Right forelimb (tissue), 1 donor: ENCODE data around the gene RUNX2.
"Not testable (repeated sequence)": the region's sequence is repeated elsewhere in the genome, so short reads cannot be mapped to it uniquely, and the experiment has no call there.

Source experiments
- DNase-seq: peaks from one replicate; pipeline ENCODE4 v3.0.0-alpha.2; 2018

RUNX2 gene

DNA sequence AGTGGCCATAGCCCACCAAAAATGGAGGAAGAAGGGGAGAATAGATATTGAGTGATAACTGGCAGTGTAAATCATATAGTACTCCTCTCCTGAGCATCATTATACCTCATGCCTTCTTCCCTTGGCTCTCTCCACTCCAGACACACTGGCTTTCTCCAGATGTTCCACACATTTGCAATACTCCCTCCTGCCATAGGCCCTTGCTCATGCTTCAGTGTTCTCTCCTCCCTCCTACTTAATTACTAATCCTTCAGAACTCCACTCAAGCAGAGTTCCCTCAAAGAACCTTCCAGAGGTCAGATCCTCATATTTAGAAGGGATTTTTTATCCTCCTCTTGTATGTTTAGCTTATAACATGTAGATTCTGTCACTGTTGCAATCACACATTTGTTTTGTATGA lies 329.1 kb downstream of the RUNX2 start:
- DNase-seq = no peak

DNA sequence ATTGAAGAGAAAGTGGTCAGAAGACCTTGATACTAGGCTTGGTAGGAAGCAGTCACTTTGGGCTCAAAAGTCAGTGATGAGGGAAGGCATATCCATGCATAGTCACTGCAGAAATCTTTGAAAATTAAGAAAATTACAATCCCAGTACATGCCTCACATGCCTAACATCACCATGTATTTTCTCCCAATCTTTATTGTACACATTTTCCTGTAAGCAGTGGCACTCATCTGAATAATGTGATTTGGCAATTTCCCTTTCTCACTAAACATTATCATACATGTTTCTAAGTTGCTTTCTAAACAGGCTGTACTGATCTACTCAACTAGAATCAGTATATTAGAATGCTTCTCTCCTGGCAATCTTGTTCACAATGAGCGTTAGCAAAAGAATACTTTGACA lies 330.3 kb downstream of the RUNX2 start:
- DNase-seq = no peak

DNA sequence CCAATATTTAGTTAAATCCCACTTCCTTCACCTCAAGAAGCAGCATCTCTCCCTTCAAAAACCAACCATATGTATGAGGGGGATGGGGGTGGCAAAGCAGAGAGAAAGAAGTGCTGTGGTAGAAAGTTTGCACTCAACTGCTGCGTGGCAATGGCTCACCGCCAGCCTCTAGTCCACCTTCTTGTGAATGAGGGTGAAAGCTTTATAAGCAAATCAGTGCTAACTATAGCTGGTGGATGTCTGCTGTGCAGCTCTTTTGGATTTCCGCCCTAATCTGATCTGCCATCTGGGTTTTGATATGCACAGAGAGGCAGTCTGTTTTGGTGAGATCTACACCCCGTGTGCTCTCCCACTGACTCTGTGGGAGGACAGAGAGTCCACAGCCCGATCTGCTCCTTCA lies 330.8 kb downstream of the RUNX2 start:
- peak; percentile 40 for DNase-seq

DNA sequence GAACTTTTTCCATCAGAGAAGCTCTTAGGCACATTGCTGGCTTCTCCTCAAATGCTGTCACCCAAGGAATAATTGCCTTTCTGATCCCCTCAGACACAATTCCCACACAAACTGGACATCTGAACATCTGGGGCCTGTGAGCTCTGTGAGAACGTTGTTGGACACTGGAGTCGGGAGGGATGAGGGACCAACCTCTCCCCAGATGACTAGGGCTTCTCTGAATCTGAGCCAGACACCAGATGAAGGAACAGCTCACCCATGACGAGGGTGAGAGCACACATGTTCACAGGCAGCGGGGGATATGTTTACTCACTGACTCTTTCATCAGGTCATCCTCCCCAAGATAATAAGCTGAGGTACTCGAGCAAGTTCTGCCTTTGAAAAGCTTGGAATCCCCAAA lies 333.5 kb downstream of the RUNX2 start:
- DNase-seq = no peak

DNA sequence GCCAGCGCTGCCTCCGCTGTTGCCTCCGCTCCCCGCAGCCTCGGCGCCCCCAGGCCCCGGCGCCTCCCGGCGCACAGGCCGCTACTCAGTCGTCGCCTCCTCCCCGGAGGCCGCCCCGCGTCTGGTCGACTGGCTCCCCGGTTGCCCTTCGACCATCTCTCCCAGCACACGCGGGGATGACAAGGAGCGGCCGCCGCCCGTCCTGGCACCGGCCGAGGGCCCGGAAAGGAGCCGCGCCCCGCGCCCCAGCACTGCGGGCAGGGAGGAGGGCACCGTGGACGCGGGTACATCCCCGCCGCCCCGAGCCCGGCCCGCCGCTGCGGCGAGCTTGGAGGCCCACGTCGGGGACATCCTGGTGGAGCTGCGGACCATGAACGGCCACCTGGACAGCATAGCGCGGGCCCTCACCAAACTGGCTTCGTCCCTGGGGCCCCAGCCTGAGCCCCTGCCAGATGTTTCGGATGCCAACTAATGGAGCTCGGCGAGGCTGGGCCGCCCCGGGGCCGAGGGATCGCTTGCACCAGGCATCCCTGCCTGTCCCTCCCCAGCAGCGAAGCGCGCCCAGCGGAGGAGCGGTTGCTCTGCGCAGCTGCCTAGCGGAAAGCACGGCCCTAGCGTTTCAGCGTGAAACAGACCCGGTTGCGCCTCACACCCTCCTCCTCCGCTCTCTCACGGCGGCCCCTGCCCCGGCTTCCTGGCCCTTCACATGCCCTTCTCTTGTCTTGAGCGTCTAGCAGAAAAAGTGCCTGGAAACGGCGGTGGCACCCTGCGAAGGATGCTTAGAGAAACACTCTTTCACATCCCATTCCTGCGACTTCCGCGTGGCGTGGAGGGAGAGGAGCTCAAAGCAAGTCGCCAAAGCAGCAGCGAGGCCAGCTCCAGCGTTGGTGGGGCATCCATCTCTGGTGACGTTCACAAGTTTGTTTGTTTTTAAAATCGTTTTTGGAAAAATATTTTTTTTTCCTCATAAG lies 335.4 kb downstream of the RUNX2 start:
- DNase-seq = peak; percentile 72

DNA sequence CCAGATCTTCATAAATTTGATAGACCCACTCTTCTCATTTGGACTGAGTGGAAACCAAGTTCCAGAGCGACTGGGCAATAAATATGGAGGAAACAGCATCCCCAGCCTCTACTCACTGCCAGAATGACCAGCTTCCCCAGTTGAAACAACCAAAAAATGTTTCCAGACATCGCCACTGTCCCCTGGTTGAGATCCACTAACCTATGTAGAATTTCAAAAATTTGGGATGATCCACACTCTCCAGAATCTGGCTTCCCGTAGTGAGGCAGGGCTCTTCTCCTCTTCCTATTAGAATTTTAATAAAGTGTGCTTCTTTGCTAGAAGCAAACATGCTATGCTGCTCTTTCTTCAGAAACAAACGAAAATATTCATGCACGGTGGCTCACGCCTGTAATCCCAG lies 336.6 kb downstream of the RUNX2 start:
- DNase-seq = no peak

DNA sequence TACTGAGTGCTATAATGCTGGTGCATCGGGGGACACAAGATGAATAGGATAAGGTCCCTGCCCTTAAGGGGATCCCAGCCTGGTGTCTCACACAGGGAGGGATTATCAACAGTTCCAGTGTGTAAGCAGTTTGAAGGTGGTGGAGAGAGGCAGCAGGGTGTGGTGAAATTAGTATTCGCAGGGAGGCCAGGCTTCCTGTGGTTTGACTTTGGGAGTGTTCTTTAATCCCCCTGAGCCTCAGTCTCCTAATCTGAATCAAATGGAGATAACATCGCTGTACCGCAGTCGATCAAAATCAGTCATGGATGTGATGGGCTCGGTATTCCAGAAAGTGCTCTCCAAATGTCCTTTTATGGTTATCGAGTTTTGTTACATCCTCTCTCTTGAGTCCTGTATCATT lies 337.7 kb downstream of the RUNX2 start:
- DNase-seq = peak; percentile 38

DNA sequence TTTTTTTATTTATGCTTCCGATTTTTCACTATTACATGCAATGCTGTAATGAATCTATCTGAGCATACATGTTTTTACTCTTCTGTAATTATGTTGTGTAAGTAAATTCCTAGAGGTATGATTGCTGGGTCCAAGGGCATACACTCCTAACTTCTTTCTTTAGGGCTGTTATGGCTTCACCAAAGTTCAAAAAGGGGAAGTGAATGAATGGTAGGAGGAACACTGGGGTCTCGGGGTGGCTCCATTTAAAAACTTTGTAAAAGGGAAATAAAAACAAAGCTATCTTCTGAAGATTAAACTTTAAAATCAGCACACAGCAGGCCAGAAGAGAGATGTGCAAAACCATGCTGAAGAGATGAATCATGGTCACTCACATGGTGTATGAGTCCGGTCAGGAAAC lies 338.7 kb downstream of the RUNX2 start:
- DNase-seq = no peak

DNA sequence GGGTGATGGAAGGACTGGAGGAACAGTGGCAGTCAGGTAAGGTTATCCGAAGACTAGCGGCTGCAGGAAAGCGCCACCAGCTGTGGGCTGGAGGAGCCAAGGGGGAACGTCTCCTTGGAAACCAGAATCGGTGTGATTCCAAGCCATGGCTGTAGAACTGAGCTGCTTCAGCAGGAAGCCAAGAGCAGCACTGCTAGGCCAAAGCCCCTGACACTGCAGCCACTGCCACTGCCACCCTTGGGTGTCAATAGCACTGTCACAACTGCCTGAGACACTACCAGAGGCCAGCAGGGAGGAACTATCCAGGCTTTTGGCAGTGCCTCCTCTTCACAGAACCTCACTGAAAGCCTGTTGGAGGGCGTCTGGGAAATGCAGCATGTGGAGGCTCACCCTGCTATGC lies 339.2 kb downstream of the RUNX2 start:
- DNase-seq = peak; percentile 45

DNA sequence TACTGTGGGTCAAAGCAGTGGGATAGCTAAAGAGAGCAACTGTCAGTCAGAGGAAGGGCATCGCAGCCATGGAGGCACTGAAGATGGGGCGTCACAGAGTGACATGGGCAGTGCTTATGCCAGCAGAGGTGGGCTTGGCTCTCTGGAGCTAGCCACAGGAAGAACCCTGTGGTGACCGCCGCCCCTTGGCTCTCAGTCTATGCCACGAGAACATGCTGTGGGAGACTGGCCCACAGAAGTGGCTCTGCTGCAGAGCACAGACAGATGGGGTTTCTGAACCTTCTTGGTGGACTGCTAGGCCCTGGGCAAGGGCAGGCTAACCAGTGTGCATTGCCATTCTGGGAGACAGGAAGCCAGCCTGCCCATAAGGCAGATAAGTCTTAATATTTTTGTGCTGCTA lies 339.6 kb downstream of the RUNX2 start:
- no peak for DNase-seq

DNA sequence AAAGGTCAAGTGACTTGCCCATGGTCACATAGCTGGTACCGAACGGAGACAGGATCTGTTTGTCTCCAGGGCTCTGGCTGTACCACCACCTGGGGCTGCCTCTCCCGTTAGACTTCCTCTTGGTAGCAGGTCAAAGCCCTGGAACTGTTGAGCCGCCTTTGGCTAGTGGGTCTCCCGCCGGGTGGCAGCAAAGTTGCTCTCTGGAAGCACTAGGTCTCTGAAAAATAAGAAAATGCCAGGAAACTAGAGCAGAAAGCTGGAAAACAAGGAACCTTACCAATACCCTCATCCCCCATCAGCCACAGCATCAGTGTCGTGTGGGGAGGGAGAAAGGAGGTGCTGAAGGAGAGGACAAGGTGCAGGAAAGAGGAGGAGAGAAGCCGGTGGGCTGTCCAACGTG lies 340.6 kb downstream of the RUNX2 start:
- DNase-seq = no peak

DNA sequence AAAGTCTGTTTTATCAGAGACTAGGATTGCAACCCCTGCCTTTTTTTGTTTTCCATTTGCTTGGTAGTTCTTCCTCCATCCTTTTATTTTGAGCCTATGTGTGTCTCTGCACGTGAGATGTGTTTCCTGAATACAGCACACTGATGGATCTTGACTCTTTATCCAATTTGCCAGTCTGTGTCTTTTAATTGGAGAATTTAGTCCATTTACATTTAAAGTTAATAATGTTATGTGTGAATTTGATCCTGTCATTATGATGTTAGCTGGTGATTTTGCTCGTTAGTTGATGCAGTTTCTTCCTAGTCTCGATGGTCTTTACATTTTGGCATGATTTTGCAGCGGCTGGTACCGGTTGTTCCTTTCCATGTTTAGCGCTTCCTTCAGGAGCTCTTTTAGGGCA lies 345.0 kb downstream of the RUNX2 start:
- DNase-seq = not testable (repeated sequence)

DNA sequence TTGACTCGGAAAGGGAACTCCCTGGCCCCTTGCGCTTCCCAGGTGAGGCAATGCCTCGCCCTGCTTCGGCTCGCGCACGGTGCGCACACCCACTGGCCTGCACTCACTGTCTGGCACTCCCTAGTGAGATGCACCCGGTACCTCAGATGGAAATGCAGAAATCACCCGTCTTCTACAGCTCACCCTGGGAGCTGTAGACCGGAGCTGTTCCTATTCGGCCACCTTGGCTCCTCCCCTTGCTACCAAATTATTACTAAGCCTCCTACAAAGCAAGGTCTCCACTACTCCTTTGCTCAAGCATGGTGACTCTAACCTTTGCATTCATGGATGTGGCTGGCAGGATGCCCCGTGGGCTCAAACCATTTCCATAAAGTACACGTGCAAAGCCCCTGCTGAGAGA lies 347.0 kb downstream of the RUNX2 start:
- DNase-seq = not testable (repeated sequence)

DNA sequence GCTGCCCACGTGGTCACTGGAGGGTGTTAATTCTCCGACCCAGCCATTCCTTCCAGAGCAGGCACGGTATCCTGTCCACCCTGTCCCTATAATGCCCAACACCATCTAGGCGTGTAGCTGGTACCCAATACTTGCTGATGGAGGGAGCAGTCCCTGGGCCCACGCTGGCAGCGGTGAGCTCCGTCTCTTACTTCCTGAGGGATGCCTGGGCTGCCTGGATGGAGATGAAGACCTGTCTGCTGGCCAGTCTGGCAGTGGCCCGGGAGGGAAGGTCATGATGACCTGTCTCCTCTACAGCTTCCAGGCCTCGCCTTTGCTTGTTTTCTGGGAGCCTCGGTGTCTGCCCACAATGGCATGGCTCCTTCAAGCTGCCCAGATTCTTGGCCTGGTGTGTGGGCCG lies 347.5 kb downstream of the RUNX2 start:
- no peak for DNase-seq

DNA sequence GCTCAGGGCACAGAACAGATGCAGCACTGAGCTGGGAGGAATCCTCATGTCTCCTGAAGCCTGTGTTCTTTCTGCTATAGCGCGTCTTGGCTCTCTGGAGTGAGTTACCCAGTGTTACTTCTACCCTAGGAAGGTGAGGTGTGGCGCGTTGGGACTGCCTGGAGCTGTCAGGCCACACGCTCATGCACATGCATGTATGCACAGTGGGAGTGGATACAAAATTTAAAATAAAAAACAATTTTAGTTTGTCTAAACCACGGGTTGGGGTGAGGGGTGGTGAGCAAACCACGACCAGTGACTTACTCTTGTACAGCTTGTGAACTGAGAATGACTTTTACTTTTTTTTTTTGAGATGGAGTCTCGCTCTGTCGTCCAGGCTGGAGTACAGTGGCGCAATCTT lies 348.2 kb downstream of the RUNX2 start:
- no peak for DNase-seq

DNA sequence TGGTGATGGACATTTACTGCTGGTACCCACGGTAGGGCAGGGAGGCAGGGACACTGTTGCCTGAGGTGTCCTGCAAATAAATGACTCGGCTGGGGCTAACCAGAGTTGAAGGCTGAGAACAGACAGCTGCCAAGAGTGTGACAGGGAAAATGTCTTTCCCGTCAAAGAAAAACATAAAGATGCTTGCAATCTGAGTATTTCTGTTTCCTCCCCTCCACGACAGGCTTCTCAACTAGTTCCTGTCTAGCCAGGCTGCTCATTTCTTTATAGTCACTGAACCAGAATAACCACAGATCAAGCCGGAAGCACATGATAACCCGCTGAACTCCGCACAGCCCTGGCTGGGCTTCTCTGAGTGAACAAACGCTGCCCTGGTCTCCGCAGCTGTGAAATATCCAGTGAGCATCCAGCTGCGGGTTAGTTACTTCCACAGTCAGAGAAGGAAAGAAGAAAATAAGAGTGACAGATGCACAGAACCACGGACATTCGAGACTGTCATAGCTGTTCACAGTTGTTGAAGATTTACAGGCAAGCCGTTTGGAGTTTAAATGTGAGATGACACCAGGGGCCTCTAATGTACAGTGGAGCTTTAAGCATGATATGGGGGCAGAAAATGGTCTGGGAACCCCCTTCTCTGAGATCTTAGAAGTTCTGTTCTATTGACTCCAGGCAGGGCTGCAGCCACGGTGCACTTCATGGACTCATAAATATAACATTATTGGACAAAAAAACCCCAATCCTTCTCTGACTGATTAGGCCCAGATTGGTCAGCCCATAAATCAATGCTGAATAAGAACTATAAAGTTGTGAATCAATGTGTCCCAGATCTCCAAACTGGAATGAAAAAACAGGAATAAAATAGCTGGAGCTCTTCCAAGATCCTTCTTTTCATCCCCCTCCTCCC lies 349.5 kb downstream of the RUNX2 start:
- DNase-seq = no peak

DNA sequence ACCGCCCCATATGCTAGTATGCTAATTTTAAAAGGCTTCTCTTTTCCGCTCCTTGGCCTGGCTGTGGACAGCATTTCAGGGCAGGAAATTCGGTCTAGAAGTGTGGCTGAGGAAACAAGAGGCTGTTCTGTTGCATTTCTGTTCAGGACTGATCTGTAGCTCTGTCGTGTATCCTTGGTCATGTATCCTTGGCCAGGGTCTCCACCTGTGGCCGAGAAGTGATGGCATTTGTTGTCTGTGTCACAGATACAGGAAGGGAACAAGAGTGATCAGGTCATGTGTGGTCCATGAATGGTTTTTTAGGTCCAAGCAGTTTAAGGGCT lies 350.1 kb downstream of the RUNX2 start:
- DNase-seq = no peak

DNA sequence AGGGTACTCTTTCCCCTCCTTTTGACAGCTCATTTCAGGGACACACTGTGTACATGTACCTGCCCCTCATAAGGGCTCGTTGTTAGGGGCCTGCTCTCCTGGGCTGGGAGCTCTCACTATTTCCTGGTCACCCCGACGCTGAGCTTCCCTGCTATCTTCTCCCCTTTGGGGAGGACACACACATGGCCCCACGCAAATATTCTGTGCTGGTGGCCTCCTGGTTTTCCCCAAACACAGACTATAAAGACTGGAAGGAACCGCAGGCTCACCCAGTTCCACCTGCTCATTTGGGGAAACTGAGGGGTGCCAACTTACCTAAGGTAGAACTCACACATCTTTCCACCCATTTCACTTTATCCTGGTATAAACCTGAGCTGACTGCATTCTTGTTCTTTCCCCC lies 351.0 kb downstream of the RUNX2 start:
- DNase-seq = no peak

DNA sequence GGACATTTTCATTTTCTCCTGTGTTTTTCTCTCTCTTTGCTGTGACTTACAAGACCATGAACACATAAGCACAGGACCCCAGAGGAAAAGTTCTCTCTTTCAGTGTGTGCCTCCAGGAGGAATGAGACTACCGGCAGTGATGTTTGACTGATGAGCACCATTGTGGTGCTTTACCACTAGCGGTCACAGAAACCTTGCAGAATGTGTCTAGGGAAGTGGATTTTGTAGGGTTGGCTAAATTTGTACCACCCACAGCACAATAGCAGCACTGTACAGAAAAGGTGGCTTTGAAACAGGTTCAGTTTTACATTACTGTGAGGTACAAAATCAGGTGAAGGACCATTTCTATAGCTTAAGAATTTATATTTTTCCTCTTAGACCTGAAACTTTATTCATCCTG lies 351.5 kb downstream of the RUNX2 start:
- DNase-seq = no peak

DNA sequence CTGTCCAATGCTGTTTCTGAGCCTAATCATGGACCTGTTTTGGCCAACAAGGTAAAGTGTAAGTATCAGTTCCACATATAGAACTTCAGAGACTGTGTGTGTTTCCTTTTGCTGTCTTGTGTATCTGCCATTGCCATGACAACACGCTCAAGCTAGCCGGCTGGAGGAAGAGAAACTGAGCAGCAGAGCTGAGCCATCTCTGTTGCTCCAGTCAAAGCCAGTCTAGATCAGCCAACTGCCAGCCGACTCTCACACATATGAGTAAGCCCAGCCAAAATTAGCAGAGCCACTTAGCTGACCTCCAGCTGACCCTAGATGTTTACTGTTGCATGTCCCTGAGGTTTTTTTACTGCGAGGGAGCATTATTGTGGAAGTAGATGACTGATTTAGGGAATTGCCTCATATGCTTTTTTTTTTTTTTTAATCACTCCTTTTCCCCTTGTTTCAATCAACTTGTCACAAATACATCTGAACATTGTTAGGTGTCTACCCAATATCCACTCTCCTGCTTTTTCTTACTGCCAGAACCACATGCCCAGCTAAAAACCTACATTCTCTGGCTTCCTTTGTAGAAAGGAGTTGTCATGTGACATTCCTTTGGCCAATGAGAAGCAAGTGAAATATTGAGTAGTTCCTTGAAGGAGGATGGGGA lies 353.9 kb downstream of the RUNX2 start:
- no peak for DNase-seq

DNA sequence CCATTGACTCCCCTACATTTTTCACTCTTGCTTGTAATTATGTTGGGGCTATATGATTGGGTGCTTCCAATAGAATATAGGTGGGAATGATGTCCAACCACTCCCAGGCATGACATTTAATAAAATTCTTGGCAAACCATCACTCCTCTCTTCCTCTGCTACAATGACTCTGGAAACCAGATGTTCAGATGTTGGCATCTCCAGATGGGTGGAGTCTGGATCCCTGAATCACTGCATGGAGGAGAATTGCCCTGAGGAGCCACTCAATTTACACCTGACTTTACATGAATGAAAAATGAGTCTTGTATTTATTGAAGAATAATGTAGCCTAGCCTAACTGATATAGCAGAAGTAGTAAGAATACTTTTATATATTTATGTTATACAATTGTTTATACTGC lies 356.3 kb downstream of the RUNX2 start:
- DNase-seq = no peak

DNA sequence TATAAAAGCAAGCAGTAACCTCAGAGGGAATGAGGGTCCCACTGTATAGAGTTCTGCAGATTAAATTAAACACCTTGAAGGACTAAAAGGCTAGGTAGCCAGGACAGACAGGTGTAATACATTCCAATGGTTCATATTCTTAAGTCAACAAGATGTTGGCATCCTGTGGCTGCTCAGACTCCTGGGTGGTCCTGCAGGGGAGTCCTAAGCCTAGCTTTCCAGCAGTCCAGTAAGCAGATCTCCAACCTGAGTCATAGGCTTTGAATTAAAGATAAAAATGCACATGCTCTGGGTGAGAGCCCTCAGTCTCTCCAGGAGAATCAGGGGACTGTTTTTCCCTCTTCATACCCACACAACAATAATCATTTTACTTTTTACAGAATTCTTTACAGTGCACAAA lies 356.9 kb downstream of the RUNX2 start:
- no peak for DNase-seq

DNA sequence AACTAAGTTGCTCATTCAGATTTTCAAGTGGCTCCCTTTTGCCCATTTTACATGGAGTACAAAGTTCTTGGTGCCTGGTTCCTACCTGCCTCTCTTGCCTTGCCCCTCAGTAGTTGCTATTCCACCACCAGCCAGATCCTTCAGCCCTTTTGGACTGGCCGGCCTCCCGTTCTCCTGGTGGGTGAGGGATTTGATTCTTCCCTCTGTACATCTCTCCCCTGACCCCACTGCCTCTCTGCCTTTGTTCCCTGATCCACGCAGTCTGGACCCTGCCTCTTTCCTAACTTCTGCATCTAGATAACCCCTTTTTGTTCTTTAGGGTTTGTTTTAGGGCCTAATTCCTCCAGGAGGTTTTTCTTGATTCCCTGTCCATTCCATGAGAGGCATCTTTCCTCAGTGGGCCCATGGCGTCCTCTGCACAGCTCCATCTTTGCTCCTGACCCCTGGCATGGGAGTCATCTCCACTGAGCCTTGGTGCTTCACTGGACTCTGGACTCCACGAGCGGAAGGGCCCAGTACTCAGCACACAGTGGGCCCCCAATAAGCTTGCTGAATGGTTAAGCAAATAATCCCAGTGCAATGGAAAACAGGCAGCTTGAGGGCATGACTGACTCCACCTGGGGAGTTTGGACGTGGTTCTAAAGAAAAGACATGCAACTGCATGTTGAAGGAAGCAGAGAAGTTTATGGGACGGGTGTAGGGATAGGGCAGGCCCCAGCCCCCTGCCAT lies 358.9 kb downstream of the RUNX2 start:
- DNase-seq = no peak
